Measurements from ENCODE around the gene SIK2. TPM values are rescaled to one million over a fixed set of nuclear protein-coding genes. Genes with fewer than 3 reads are reported as not detected.

The SIK2 gene
- total and polyA plus RNA-seq, 2 donors (not counting 3 experiments of a cell fraction or from before 2014, with no cell fraction given): 14.6 to 17.1 TPM

GRCh38 chr11:111727431-111727830, 125.2 kb downstream of the SIK2 start:
- no peak for FAIRE-seq
- CTCF ChIA-PET: interaction anchor here (2.8 kb wide), 1 partner anchor 49 kb away, joined by 13 read pairs; no protein-coding TSS in a partner anchor

More at GRCh38 chr11:111727431-111727830, 125.2 kb downstream of the SIK2 start:
- intact Hi-C loops (cut with micrococcal nuclease): no loop called here
- Histone ChIP-seq H3K27me3 (ENCODE audit: control insufficient read depth in 2 of 2, insufficient read depth in 2 of 2, low read length in 2 of 2) (no peaks in the 10 kb centered on the region), H3K9me3 (replicated peaks; ENCODE audit: control insufficient read depth, insufficient read depth, low read length) (no peaks in the 10 kb centered on the region), H3K4me2 (ENCODE audit: insufficient read depth, low read length) (no peak overlapping the region), H3K36me3 (ENCODE audit: control insufficient read depth in 2 of 2, extremely low read depth in 1 of 2, insufficient read depth in 2 of 2, low read length in 2 of 2) (peaks cover 0 to 21% of the 10 kb centered on the region in 2 experiments), H3K9me1 (replicated peaks; ENCODE audit: control insufficient read depth, extremely low read depth, insufficient read depth, low read length) (no peaks in the 10 kb centered on the region), H3K79me2 (ENCODE audit: control insufficient read depth, insufficient read depth, low read length) (no peaks in the 10 kb centered on the region), H3K4me3 (replicated peaks in 1 of 3; ENCODE audit: insufficient read depth in 1 of 3, low read depth in 1 of 3, low read length in 3 of 3) (no peak overlapping the region), H2AFZ (ENCODE audit: low read depth, low read length) (no peak overlapping the region), H3K27ac (ENCODE audit: insufficient read depth, low read depth, low read length) (no peak overlapping the region), H3K4me1 (ENCODE audit: control insufficient read depth, extremely low read depth, insufficient read depth, low read length) (peaks cover 11% of the 10 kb centered on the region), H4K20me1 (replicated peaks; ENCODE audit: control insufficient read depth, extremely low read depth, insufficient read depth, low read length) (no peaks in the 10 kb centered on the region), H3K9ac (replicated peaks; ENCODE audit: extremely low read depth, insufficient read depth, low read length) (no peak overlapping the region)
- POLR2A ChIA-PET: no interaction called here
- dilution Hi-C loops (cut with MboI; ENCODE audit: extremely low pct_ligation_motif_present, low sequenced_read_pairs): no loop called here
- TF ChIP-seq EZH2 (IDR thresholded peaks at IDR 0.05; ENCODE audit: borderline replicate concordance, low read depth, low read length, severe bottlenecking) (no peak), GATA2 (IDR thresholded peaks at IDR 0.05; ENCODE audit: insufficient read depth, insufficient read length, low read depth, low read length) (no peak), JUN (IDR thresholded peaks at IDR 0.05; ENCODE audit: borderline replicate concordance, insufficient read depth, insufficient read length, low read depth) (no peak), POLR2A (IDR thresholded peaks at IDR 0.05; ENCODE audit: low read depth, low read length) (no peak), FOS (IDR thresholded peaks at IDR 0.05; ENCODE audit: borderline replicate concordance, insufficient read depth, low read length) (no peak), POLR2AphosphoS5 (IDR thresholded peaks at IDR 0.05; ENCODE audit: insufficient read depth, low read depth, low read length) (no peak), MYC (IDR thresholded peaks at IDR 0.05; ENCODE audit: low read depth, low read length) (no peak), CTCF (IDR thresholded peaks at IDR 0.05; ENCODE audit: extremely low read depth in 1 of 2, insufficient read depth in 1 of 2, low read depth in 1 of 2, low read length in 2 of 2) (no peak)
- TF ChIP-seq, protein P1, sequence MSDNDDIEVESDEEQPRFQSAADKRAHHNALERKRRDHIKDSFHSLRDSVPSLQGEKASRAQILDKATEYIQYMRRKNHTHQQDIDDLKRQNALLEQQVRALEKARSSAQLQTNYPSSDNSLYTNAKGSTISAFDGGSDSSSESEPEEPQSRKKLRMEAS (IDR thresholded peaks at IDR 0.05; ENCODE audit: insufficient read depth, insufficient read length): no peak
- BruUV-seq (replicated peaks): no TSS peak
- no peak for DNase-seq (ENCODE audit: low read depth, low spot score)
